ENCODE measurements around the gene ZNF593OS. TPM values are rescaled to one million over a fixed set of nuclear protein-coding genes. Genes with fewer than 3 reads are reported as not detected.

The ZNF593OS gene
- total RNA-seq (not detected), polyA plus RNA-seq (under 1 TPM; 0.26 to 0.43 (median 0.26) TPM)
- long read RNA-seq, donor 1: 0 reads
- long read RNA-seq, donor 2: 0 reads

DNA sequence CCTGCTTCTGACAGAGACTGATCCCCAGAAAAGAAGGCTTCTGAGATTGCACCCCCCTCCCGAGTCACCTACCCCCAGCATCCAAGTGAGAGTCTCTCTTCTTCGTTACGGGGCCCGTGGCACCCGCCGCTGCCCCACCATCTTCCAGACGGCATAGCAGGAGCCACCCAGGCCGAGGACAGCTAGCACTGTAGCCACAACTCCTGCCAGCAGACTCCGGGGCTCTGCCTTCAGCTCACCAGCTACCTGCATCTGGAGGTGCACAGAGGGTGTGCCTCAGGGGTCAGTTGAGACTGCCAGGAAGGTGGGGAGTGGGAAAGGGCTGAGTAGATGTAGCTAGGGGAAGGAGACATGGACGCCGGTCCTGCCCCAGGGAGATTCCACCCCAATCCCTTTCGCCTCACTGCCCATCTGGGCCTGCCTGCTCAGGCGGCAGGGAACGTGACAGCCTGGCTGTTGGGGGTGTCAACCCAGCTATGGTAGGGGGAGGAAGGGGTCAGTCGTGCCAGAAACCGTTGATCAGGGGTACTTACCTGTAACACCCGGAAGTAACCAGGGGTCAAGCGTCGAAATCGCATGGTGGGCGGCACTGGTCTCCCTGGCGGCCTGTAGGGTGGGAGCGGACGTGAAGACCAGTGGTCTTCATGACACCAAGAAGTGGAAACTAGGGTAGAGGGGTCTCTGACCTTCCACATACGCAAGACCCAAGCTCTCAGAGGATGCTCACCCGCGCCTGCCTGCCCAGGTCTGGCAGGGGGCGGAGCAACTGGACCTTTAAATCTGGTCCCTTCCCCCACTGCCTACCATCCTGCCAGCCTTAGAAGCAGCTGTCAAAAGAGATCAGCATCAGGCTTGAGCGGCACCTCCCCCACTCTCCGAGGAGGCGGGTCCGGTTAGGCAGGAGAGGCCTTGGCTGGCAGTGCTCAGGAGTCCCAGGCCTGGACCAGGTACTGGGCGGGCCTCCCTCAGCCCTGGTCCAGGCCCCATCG is at the start of gene ZNF593OS:
Gene ZNF593OS (minus strand): TSS at position 749 of the 989 bp plus-strand sequence. CDS start 171 bp downstream, at position 578.
- no peak for DNase-seq
- intact Hi-C loops (cut with DNase I; ENCODE audit: low total_unique reads): no loop called here
- H3K9me3 ChIP-seq: no peaks in the 10 kb centered on the region
- H3K27ac ChIP-seq: no peak within 1 kb of the TSS
- peaks cover 0 to 10% (median 0%) of the 10 kb centered on the region in 6 donors for H3K36me3 ChIP-seq
- H3K4me1 ChIP-seq: peaks cover 9 to 28% (median 20%) of the 10 kb centered on the region in 6 donors
- no peak for TF ChIP-seq POLR2AphosphoS5 (IDR thresholded peaks at IDR 0.05)
- TF ChIP-seq, protein P1, sequence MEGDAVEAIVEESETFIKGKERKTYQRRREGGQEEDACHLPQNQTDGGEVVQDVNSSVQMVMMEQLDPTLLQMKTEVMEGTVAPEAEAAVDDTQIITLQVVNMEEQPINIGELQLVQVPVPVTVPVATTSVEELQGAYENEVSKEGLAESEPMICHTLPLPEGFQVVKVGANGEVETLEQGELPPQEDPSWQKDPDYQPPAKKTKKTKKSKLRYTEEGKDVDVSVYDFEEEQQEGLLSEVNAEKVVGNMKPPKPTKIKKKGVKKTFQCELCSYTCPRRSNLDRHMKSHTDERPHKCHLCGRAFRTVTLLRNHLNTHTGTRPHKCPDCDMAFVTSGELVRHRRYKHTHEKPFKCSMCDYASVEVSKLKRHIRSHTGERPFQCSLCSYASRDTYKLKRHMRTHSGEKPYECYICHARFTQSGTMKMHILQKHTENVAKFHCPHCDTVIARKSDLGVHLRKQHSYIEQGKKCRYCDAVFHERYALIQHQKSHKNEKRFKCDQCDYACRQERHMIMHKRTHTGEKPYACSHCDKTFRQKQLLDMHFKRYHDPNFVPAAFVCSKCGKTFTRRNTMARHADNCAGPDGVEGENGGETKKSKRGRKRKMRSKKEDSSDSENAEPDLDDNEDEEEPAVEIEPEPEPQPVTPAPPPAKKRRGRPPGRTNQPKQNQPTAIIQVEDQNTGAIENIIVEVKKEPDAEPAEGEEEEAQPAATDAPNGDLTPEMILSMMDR (IDR thresholded peaks at IDR 0.05 in 8 of 11, conservative IDR thresholded peaks at IDR 0.05 in 3 of 11): no peak
- no peak for TF ChIP-seq POLR2A (IDR thresholded peaks at IDR 0.05)
- H3K4me3 ChIP-seq: peak within 1 kb of the TSS in 6 of 8 donors; percentile 56 to 86 (median 76)
- H3K27me3 ChIP-seq (replicated peaks in 1 of 7): no peaks in the 10 kb centered on the region
- 91 to 95% (median 94%) methylated on average over 32 to 34 of the region's 34 CpGs for WGBS, 5 donors

DNA sequence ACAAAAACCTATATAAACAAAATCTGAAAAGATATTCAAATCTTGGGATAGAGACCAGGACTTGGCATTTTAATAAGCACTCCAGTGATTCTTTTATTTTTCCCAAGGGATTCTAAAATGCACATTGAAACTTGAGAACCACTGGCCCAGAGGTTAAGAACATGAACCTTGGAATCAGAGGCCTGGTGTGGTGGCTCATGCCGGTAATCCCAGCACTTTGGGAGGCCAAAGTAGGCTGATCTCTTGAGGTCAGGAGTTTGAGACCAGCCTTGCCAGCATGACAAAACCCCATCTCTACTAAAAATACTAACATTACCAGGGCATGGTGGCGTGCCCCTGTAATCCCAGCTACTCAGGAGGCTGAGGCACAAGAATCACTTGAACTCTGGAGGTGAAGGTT is 49.5 kb upstream of the ZNF593OS start:
- no peak overlapping the region for H3K27ac ChIP-seq
- H3K9me3 ChIP-seq: no peaks in the 10 kb centered on the region
- intact Hi-C loops (cut with DNase I; ENCODE audit: low total_unique reads): no loop called here
- 75 to 89% (median 86%) methylated on average over 2 of the region's 2 CpGs for whole genome bisulfite sequencing, 5 donors
- DNase-seq: no peak
- H3K4me3 ChIP-seq: no peak overlapping the region
- peaks cover 0 to 15% (median 13%) of the 10 kb centered on the region in 6 donors for H3K4me1 ChIP-seq
- no peaks in the 10 kb centered on the region for H3K36me3 ChIP-seq
- peaks cover 0 to 38% (median 11%) of the 10 kb centered on the region in 7 donors for H3K27me3 ChIP-seq (replicated peaks in 1 of 7)
- TF ChIP-seq, protein P1 (IDR thresholded peaks at IDR 0.05 in 8 of 11, conservative IDR thresholded peaks at IDR 0.05 in 3 of 11): no peak
- TF ChIP-seq POLR2A (IDR thresholded peaks at IDR 0.05) (no peak), POLR2AphosphoS5 (IDR thresholded peaks at IDR 0.05) (no peak)

DNA sequence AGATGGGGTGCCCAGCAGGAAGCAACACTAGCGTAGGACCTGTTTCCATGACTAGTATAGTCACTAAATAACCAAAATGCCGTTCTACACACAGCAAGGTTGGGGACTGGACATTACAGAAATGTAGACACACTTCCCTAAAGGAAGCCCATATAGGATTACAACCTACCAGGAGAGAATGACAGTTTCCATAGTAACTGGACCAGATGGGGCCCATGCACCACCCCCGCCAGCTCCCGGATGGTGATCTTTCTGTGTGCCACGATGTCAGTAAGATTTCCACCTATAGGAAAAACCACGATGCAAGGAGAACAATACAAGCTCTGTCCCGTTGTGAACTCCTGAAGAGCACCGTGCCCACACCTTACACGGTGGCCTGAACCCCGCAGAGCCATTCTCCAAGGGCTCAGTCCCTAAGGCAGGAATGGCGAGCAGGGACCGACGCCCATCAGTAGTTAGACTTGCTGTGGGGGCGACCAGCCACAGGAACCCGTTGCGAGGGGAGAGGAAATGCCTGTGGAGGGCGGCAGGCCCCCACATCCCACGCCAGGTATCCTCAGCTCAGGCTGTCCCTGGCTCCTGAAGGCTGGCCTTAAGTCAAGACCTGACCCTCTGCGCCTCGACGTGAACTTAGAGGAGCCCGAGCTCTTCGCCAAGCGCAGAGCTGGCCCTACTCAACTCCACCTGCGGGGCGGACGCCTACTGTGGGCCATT is 48.7 kb upstream of the ZNF593OS start:
- Histone ChIP-seq H3K27ac (no peak overlapping the region), H3K4me3 (no peak overlapping the region), H3K4me1 (peaks cover 0 to 8% (median 6%) of the 10 kb centered on the region in 6 donors), H3K36me3 (no peaks in the 10 kb centered on the region), H3K27me3 (replicated peaks in 1 of 7) (peaks cover 0 to 30% (median 5%) of the 10 kb centered on the region in 7 donors), H3K9me3 (no peaks in the 10 kb centered on the region)
- intact Hi-C loops (cut with DNase I; ENCODE audit: low total_unique reads): no loop called here
- no peak for DNase-seq
- WGBS, 5 donors: 64 to 85% (median 66%) methylated on average over 19 to 27 of the region's 27 CpGs
- TF ChIP-seq POLR2A (IDR thresholded peaks at IDR 0.05) (no peak), POLR2AphosphoS5 (IDR thresholded peaks at IDR 0.05) (no peak)
- TF ChIP-seq, protein P1 (IDR thresholded peaks at IDR 0.05 in 8 of 11, conservative IDR thresholded peaks at IDR 0.05 in 3 of 11): no peak

All from spleen (tissue), 13 donors.